Left ventricle myocardium inferior (tissue), 1 donor: ENCODE results near the gene CMTM5. TPM values are rescaled to one million over a fixed set of nuclear protein-coding genes. Genes with fewer than 3 reads are reported as not detected.

Experiments
- DNase-seq: peaks from one replicate; pipeline ENCODE4 v3.0.0-alpha.2; 2020
- H3K27ac ChIP-seq: fragments of 200-600 bp; replicated peaks from 2 replicates; pipeline ENCODE4 v1.8.0; 2021
- H3K27me3 ChIP-seq: fragments of 200-600 bp; 2 replicates; pipeline ENCODE4 v1.8.0; 2021; ENCODE audit warnings: low read depth
- H3K36me3 ChIP-seq: fragments of 200-600 bp; 2 replicates; pipeline ENCODE4 v1.8.0; 2021
- H3K4me1 ChIP-seq: fragments of 200-600 bp; 2 replicates; pipeline ENCODE4 v1.8.0; 2021
- H3K4me3 ChIP-seq: fragments of 200-600 bp; 2 replicates; pipeline ENCODE4 v1.8.0; 2021; ENCODE audit warnings: mild to moderate bottlenecking, moderate library complexity
- H3K9me3 ChIP-seq: fragments of 200-600 bp; replicated peaks from 2 replicates; pipeline ENCODE4 v1.8.0; 2021
- intact Hi-C: fragments of 100-400 bp; cut with micrococcal nuclease; formaldehyde crosslinking; loops from one replicate; pipeline ENCODE4 v1.11.0; 2022
- total RNA-seq: library from RNA; stranded (reverse); fragmentation: NEBNext Ultra II Directional; extraction: Animal tissue kit (Norgen Biotek cat#: 25700); gene quantifications from one replicate; pipeline ENCODE4 v1.2.1, GENCODE V29; 2021
- TF ChIP-seq, protein P1 (sequence below): fragments of 200-600 bp; IDR thresholded peaks from 2 replicates; pipeline ENCODE4 v1.8.0; 2021; ENCODE audit warnings: antibody characterized with exemption, mild to moderate bottlenecking, borderline replicate concordance
- donor health status: DM: no; HTN: yes; CAD: no; lungs with severe emphysema.

The CMTM5 gene
- total RNA-seq, 1 donor from 2014 or later: 1.0 TPM

GRCh38 chr14:23351681-23352505, 25.0 kb upstream of the CMTM5 start:
- Histone ChIP-seq H3K36me3 (no peaks in the 10 kb centered on the region), H3K27ac (peak overlapping the region; percentile 50), H3K27me3 (peaks cover 10% of the 10 kb centered on the region), H3K9me3 (no peaks in the 10 kb centered on the region), H3K4me1 (peaks cover 19% of the 10 kb centered on the region), H3K4me3 (peak overlapping the region; percentile 76)
- TF ChIP-seq, protein P1, sequence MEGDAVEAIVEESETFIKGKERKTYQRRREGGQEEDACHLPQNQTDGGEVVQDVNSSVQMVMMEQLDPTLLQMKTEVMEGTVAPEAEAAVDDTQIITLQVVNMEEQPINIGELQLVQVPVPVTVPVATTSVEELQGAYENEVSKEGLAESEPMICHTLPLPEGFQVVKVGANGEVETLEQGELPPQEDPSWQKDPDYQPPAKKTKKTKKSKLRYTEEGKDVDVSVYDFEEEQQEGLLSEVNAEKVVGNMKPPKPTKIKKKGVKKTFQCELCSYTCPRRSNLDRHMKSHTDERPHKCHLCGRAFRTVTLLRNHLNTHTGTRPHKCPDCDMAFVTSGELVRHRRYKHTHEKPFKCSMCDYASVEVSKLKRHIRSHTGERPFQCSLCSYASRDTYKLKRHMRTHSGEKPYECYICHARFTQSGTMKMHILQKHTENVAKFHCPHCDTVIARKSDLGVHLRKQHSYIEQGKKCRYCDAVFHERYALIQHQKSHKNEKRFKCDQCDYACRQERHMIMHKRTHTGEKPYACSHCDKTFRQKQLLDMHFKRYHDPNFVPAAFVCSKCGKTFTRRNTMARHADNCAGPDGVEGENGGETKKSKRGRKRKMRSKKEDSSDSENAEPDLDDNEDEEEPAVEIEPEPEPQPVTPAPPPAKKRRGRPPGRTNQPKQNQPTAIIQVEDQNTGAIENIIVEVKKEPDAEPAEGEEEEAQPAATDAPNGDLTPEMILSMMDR: no peak
- no peak for DNase-seq
- intact Hi-C loops: no loop called here

DNA sequence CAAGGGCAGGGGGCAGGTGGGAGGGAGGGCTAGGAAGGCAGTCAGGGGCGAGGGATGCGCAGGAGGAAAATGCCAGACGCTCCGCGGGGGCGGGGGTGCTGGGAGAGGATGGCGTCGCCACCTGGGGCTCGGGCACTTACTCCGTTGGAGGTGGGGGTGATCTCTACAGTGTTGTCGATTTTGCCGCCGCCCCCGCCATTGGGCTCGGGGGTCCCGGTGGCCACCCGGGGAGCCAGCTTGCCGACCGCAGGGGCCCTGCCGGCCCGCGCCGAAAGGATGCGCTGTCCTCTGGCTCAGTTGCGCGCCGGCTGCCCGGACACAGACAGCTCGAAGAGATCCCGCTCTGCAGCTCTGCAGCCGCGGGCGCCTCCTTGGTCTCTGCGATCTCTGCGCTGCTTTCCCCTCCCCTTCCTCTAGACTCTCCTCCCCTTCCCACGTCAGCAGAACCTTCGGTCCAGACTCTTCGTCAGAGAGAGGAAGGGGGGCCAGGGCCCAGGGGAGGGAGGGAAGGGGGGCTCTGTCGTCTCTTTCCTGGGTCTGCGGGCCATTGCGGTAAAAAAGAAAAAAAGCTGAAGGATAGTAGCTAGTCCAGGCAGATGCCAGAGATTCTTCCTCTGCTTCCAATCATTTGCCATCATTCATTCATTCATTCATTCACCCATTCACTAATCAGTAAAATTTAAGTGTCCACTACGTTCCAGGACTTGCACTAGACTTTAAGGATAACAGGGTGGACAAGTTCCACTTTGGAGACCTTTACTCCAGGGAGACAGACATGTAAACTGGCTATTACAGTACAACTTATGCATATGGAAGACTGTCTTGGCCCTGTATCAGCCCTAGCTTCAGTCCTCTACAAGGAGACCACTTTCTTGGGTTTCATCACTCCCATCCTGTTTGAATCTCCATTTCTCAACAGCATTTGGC, 24.1 kb upstream of the CMTM5 start, which contains the start of gene SLC22A17:
Gene SLC22A17, minus strand, starts transcription at position 382 of the 927 bp plus-strand sequence.
- Histone ChIP-seq H3K4me1 (peaks cover 24% of the 10 kb centered on the region), H3K27ac (peak within 1 kb of the TSS; percentile 50), H3K36me3 (no peaks in the 10 kb centered on the region), H3K27me3 (peaks cover 10% of the 10 kb centered on the region), H3K4me3 (peak within 1 kb of the TSS; percentile 76), H3K9me3 (no peaks in the 10 kb centered on the region)
- intact Hi-C loops: no loop called here
- TF ChIP-seq, protein P1: no peak
- peak; percentile 79 for DNase-seq

GRCh38 chr14:23353433-23353780, 23.4 kb upstream of the CMTM5 start:
- no peak for DNase-seq
- H3K27ac ChIP-seq: no peak overlapping the region
- H3K36me3 ChIP-seq: no peaks in the 10 kb centered on the region
- intact Hi-C loops: no loop called here
- H3K9me3 ChIP-seq: no peaks in the 10 kb centered on the region
- H3K27me3 ChIP-seq: peaks cover 10% of the 10 kb centered on the region
- TF ChIP-seq, protein P1: no peak
- H3K4me1 ChIP-seq: peaks cover 30% of the 10 kb centered on the region
- no peak overlapping the region for H3K4me3 ChIP-seq

DNA sequence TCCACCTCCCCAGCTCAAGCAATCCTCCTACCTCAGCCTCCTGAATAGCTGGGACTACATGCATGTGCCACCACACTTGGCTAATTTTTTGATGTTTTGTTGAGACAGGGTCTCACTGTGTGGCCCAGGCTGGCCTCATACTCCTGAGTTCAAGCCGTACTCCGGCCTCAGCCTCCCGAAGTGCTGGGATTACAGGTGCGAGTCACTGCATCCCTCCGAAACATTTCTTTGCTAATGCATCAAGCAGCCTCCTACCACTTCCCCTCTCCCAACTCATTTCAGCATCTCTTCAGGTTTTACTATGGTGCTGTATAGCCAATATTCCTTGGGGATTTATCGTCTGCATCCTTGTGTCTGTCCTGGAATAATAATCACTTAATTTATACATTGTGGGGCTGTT, 21.9 kb upstream of the CMTM5 start:
- Histone ChIP-seq H3K27ac (no peak overlapping the region), H3K4me3 (no peak overlapping the region), H3K9me3 (no peaks in the 10 kb centered on the region), H3K4me1 (peaks cover 30% of the 10 kb centered on the region), H3K27me3 (peaks cover 10% of the 10 kb centered on the region), H3K36me3 (no peaks in the 10 kb centered on the region)
- TF ChIP-seq, protein P1: no peak
- intact Hi-C loops: no loop called here
- no peak for DNase-seq

DNA sequence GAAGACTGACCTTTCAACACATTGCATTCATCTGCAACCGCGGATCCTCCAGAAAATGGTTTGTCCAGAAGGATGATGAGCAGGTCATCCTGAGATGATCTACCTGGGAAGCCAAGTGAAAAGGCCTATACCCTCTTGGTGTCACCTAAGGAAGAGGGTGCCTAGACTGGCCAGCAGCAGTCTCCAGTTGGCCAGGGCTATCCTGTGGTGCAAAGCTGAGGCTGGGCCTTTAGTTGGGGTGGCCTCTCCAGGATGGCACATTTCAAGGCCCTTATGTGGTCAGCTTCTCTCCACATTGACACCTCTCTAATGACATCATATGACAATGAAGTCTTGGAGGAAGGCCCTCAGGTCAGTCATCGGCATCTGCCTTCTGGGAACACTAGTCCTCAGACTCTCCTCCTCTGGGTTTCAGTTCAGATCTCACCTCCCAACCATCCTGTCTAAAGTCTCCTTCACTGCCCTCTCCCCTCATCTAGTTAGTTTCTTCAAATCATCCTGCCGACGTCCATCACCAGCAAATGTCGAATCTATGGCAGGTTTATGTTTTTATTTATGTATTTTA, 20.9 kb upstream of the CMTM5 start:
- H3K4me3 ChIP-seq: no peak overlapping the region
- peaks cover 30% of the 10 kb centered on the region for H3K4me1 ChIP-seq
- H3K36me3 ChIP-seq: no peaks in the 10 kb centered on the region
- no peak for DNase-seq
- H3K27me3 ChIP-seq: peaks cover 10% of the 10 kb centered on the region
- H3K9me3 ChIP-seq: no peaks in the 10 kb centered on the region
- intact Hi-C loops: no loop called here
- TF ChIP-seq, protein P1: no peak
- H3K27ac ChIP-seq: no peak overlapping the region
